Activated CD4-positive, alpha-beta T cell treated with anti-CD3 and anti-CD28 coated beads, Interleukin-10, Interleukin-2, amounts not matched to agents 100 ng/mL and 50 ng/mL, durations not matched to agents 16 hours and 8 hours (primary cell): ENCODE measurements around the gene TRNT1.

Experiments
- DNase-seq: peaks from one replicate; pipeline ENCODE4 v3.0.0-alpha.2; 2020

Gene TRNT1

GRCh38 chr3:3113042-3113709 lies 13.6 kb upstream of the TRNT1 start:
- no peak for DNase-seq

- DNase-seq = no peak
These were observed 9.1 kb upstream of the TRNT1 start for GRCh38 chr3:3117651-3118050.

- DNase-seq = peak; percentile 68
These were observed 7.3 kb upstream of the TRNT1 start for GRCh38 chr3:3119393-3119851.

GRCh38 chr3:3125977-3126376 lies 763 bp upstream of the TRNT1 start:
- DNase-seq = no peak

GRCh38 chr3:3127432-3128010 lies 781 bp downstream of the TRNT1 start:
- DNase-seq = peak; percentile 59

- DNase-seq = peak; percentile 58
These were observed 2.8 kb downstream of the TRNT1 start for GRCh38 chr3:3129579-3129978.

GRCh38 chr3:3133500-3133899 lies 6.8 kb downstream of the TRNT1 start:
- DNase-seq = no peak

- DNase-seq = peak; percentile 17
These were observed 8.2 kb downstream of the TRNT1 start for GRCh38 chr3:3134750-3135448.

- DNase-seq = no peak
These were observed 10.8 kb downstream of the TRNT1 start for GRCh38 chr3:3137526-3137925.

- peak; percentile 29 for DNase-seq
These were observed 15.2 kb downstream of the TRNT1 start for GRCh38 chr3:3141939-3142338.

GRCh38 chr3:3145831-3146230 lies 19.1 kb downstream of the TRNT1 start:
- no peak for DNase-seq

- no peak for DNase-seq
These were observed 22.8 kb downstream of the TRNT1 start for GRCh38 chr3:3149560-3149959.

GRCh38 chr3:3151513-3151912 lies 24.8 kb downstream of the TRNT1 start:
- DNase-seq = no peak

GRCh38 chr3:3154879-3155610 lies 28.3 kb downstream of the TRNT1 start:
- no peak for DNase-seq

- DNase-seq = no peak
These were observed 30.7 kb downstream of the TRNT1 start for GRCh38 chr3:3157484-3157883.

GRCh38 chr3:3160826-3161225 lies 34.1 kb downstream of the TRNT1 start:
- no peak for DNase-seq

GRCh38 chr3:3165241-3165640 lies 38.5 kb downstream of the TRNT1 start:
- peak; percentile 48 for DNase-seq

- DNase-seq = no peak
These were observed 38.9 kb downstream of the TRNT1 start for GRCh38 chr3:3165650-3166049.

GRCh38 chr3:3170998-3171397 lies 44.3 kb downstream of the TRNT1 start:
- peak; percentile 32 for DNase-seq

GRCh38 chr3:3172627-3173026 lies 45.9 kb downstream of the TRNT1 start:
- DNase-seq = peak; percentile 12

GRCh38 chr3:3177861-3178497 lies 51.2 kb downstream of the TRNT1 start:
- peak; percentile 24 for DNase-seq

- DNase-seq = peak; percentile 16
These were observed 52.0 kb downstream of the TRNT1 start for GRCh38 chr3:3178498-3179328.
